A549 (cell line): ENCODE results near the gene CS. TPM values are rescaled to one million over a fixed set of nuclear protein-coding genes. Genes with fewer than 3 reads are reported as not detected.

Source experiments
- ATAC-seq, 2 experiments: fragments of 200-7000 bp in 1 of 2; fragments of >200 bp in 1 of 2; cut with Nextera tagmentation in 1 of 2; cut with Tn5 transposase in 1 of 2; 3 replicates each; pipeline versions ENCODE4 v1.8.0 to v1.9.1; 2018 to 2020; ENCODE audit warnings: mild to moderate bottlenecking in 1 of 2, moderate library complexity in 1 of 2
- CTCF ChIA-PET: fragments of 300-600 bp; sonication (Branson Sonifier 250); formaldehyde crosslinking; extraction: SDS; loops from one replicate; lab custom pipeline; 2021; ENCODE audit warnings: antibody characterized with exemption, inconsistent platforms; lab: Yijun Ruan, JAX
- POLR2A ChIA-PET: fragments of 350-600 bp; formaldehyde crosslinking; extraction: SDS; loops from one replicate; lab custom pipeline; 2021; ENCODE audit warnings: antibody characterized with exemption, inconsistent platforms; lab: Yijun Ruan, JAX
- DNase-seq, 2 experiments: peaks; one replicate each; pipeline versions ENCODE4 v3.0.0 to v3.0.0-alpha.2; 2011 to 2016; ENCODE audit warnings: low read depth in 1 of 2, low spot score in 1 of 2
- FAIRE-seq: peaks from 2 replicates; lab custom pipeline; 2011; peaks lifted over from hg19 to GRCh38; lab: Jason Lieb, UNC
- H3K27ac ChIP-seq, 2 experiments: fragments of >200 bp; sonication (Bioruptor Twin); formaldehyde crosslinking; 3 replicates each; pipeline ENCODE4 v1.5.1; 2016 to 2017
- H3K4me1 ChIP-seq: fragments of >200 bp; sonication (Bioruptor Twin); formaldehyde crosslinking; 3 replicates; pipeline ENCODE4 v1.6.1; 2016
- H3K4me2 ChIP-seq: fragments of >200 bp; sonication (Bioruptor Twin); formaldehyde crosslinking; 3 replicates; pipeline ENCODE4 v1.6.1; 2016
- H3K4me3 ChIP-seq: fragments of >200 bp; sonication (Bioruptor Twin); formaldehyde crosslinking; 3 replicates; pipeline ENCODE4 v1.5.1; 2016
- H3K9me3 ChIP-seq: fragments of >200 bp; sonication (Bioruptor Twin); formaldehyde crosslinking; 3 replicates; pipeline ENCODE4 v1.6.1; 2016
- CHD2 ChIP-seq: fragments of 150-350 bp; IDR thresholded peaks from 2 replicates; pipeline ENCODE4 v1.6.1; 2014; ENCODE audit warnings: low read length; ENCODE audit not compliant: partially characterized antibody
- EHF ChIP-seq: fragments of 250-450 bp; sonication (Bioruptor Pico); IDR thresholded peaks from 2 replicates; pipeline ENCODE4 v1.5.0; 2020; ENCODE audit warnings: mild to moderate bottlenecking
- EP300 ChIP-seq, 2 experiments: fragments of >200 bp; sonication (Bioruptor Twin); formaldehyde crosslinking; IDR thresholded peaks; 2 replicates in 1 of 2; 3 replicates in 1 of 2; pipeline ENCODE4 v1.6.1; 2016 to 2017
- FOSB ChIP-seq: fragments of 250-450 bp; sonication (Bioruptor Pico); IDR thresholded peaks from 2 replicates; pipeline ENCODE4 v1.5.0; 2020; ENCODE audit warnings: mild to moderate bottlenecking, moderate library complexity
- FOSL2 ChIP-seq, 2 experiments: fragments of 450-650 bp in 1 of 2; fragments of >200 bp in 1 of 2; sonication (Bioruptor Twin) in 1 of 2; formaldehyde crosslinking; IDR thresholded peaks; 2 replicates each; pipeline versions ENCODE4 v1.5.0 to v1.6.1; 2016 to 2020; ENCODE audit warnings: mild to moderate bottlenecking in 1 of 2, moderate library complexity in 1 of 2
- GATA3 ChIP-seq: IDR thresholded peaks from 2 replicates; pipeline ENCODE4 v1.6.1; 2012; ENCODE audit warnings: borderline replicate concordance
- HOXA7 ChIP-seq: fragments of 250-450 bp; sonication (Bioruptor Pico); IDR thresholded peaks from 2 replicates; pipeline ENCODE4 v1.5.0; 2020; ENCODE audit warnings: mild to moderate bottlenecking, moderate library complexity
- HOXB5 ChIP-seq: fragments of 250-450 bp; sonication (Bioruptor Pico); IDR thresholded peaks from 2 replicates; pipeline ENCODE4 v1.5.0; 2020; ENCODE audit warnings: mild to moderate bottlenecking, moderate library complexity
- JUN ChIP-seq, 2 experiments: fragments of >200 bp; sonication (Bioruptor Twin); formaldehyde crosslinking; IDR thresholded peaks; 2 replicates in 1 of 2; 3 replicates in 1 of 2; pipeline ENCODE4 v1.6.1; 2016 to 2017
- KDM1A ChIP-seq: fragments of 200-600 bp; sonication (generic); IDR thresholded peaks from 2 replicates; pipeline ENCODE4 v1.6.1; 2016; ENCODE audit warnings: low read depth, mild to moderate bottlenecking
- MAFK ChIP-seq: fragments of 450-650 bp; IDR thresholded peaks from 2 replicates; pipeline ENCODE4 v1.6.1; 2014; ENCODE audit not compliant: partially characterized antibody
- MAZ ChIP-seq: fragments of 150-350 bp; IDR thresholded peaks from 2 replicates; pipeline ENCODE4 v1.6.1; 2014; ENCODE audit warnings: antibody characterized with exemption, low read depth, low read length, borderline replicate concordance
- MYC ChIP-seq: IDR thresholded peaks from 2 replicates; pipeline ENCODE4 v1.6.1; 2012; ENCODE audit warnings: mild to moderate bottlenecking, inconsistent platforms, low read length, improper control_type of control experiment, borderline replicate concordance
- NFE2L2 ChIP-seq: fragments of 150-350 bp; conservative IDR thresholded peaks from 2 replicates; pipeline ENCODE4 v1.6.1; 2014; ENCODE audit warnings: low read length
- NR3C1 ChIP-seq: fragments of >200 bp; sonication (Bioruptor Twin); formaldehyde crosslinking; IDR thresholded peaks from 3 replicates; pipeline ENCODE4 v1.6.1; 2017
- RCOR1 ChIP-seq: fragments of 150-350 bp; IDR thresholded peaks from 2 replicates; pipeline ENCODE4 v1.6.1; 2014; ENCODE audit warnings: antibody characterized with exemption, low read length, low read depth
- RFX5 ChIP-seq: fragments of 450-650 bp; IDR thresholded peaks from 2 replicates; pipeline ENCODE4 v1.7.1; 2014; ENCODE audit warnings: antibody characterized with exemption, mild to moderate bottlenecking, moderate library complexity
- SMC3 ChIP-seq: fragments of >200 bp; sonication (Bioruptor Twin); formaldehyde crosslinking; IDR thresholded peaks from 3 replicates; pipeline ENCODE4 v1.6.1; 2018; ENCODE audit warnings: inconsistent platforms
- TFCP2L1 ChIP-seq: fragments of 250-450 bp; sonication (Bioruptor Pico); IDR thresholded peaks from 2 replicates; pipeline ENCODE4 v1.5.0; 2021; ENCODE audit warnings: mild to moderate bottlenecking
- ZC3H11A ChIP-seq: fragments of 450-650 bp; IDR thresholded peaks from 2 replicates; pipeline ENCODE4 v1.6.1; 2014; ENCODE audit warnings: antibody characterized with exemption, mild to moderate bottlenecking
- ZNF302 ChIP-seq: fragments of 250-450 bp; sonication (Bioruptor Pico); IDR thresholded peaks from 2 replicates; pipeline ENCODE4 v1.9.0; 2021; ENCODE audit warnings: inconsistent platforms, mild to moderate bottlenecking, moderate library complexity
- WGBS: methylation state at CpG from one replicate; pipeline ENCODE4 v1.1.6; 2017; ENCODE audit errors: missing lambda C conversion rate; 5-methylcytosine and 5-hydroxymethylcytosine counted together
- polyA plus RNA-seq, 4 experiments: library from polyadenylated mRNA; depleted of rRNA in 3 of 4; stranded (reverse); fragments of >200 nt; fragmentation: RNase III in 1 of 4; extraction: RNeasy Plus Mini Kit Qiagen cat#74134 plus additional on column Dnase treatment in 1 of 4; gene quantifications; 2 replicates in 3 of 4; 3 replicates in 1 of 4; pipeline ENCODE4 v1.2.3, GENCODE V29; 2011 to 2017
- TF ChIP-seq, protein P1 (sequence below): fragments of >200 bp; sonication (Bioruptor Twin); formaldehyde crosslinking; IDR thresholded peaks from 3 replicates; pipeline ENCODE4 v1.5.1; 2016
- TF ChIP-seq, protein P2 (sequence below): fragments of 200-600 bp; sonication (generic); IDR thresholded peaks from 2 replicates; pipeline ENCODE4 v1.6.1; 2016; ENCODE audit warnings: antibody characterized with exemption, mild to moderate bottlenecking, moderate library complexity

Gene CS
- polyA plus RNA-seq, 2 of the 4 experiments (the other 2 are of a cell fraction): 146 to 223 TPM

DNA sequence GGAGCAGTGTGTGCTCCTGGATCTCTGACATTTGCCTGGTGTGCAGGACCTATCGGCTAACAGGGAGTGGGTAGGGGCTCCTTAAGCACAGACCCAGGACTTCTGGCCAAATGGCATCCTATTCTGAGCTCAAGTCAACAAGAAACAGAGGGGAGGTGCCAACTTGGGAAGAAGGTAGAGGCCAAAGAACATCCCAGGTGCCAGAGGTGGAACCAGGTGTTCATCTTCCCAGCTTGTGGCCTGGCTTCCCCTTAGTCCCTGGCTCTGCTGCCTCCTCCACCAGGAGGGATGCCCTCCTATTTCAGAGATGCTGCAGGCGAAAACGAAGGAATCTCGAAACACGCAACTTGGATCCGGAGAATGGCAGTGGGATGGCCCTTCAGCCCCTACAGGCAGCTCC, 64.0 kb downstream of the CS start:
- WGBS: 98% methylated on average over 6 of the region's 6 CpGs
- ChIA-PET CTCF (interaction anchor here (1.1 to 7.0 kb wide), 6 partner anchors 8 to 31 kb away, joined by 3 to 69 read pairs (median 4); partner anchors contain the start of genes ANKRD52 and COQ10A), POLR2A (interaction anchor here (1.2 kb wide), 1 partner anchor 14 kb away, joined by 4 read pairs; the partner anchor contains the start of gene RNF41)
- no peak overlapping the region for H3K4me2 ChIP-seq
- H3K4me1 ChIP-seq: no peaks in the 10 kb centered on the region
- ATAC-seq (no peak), FAIRE-seq (no peak), DNase-seq (no peak)
- TF ChIP-seq RFX5 (no peak), MYC (no peak), TFCP2L1 (CRISPR knock-in tag) (no peak), RCOR1 (no peak), KDM1A (no peak), EHF (CRISPR knock-in tag) (no peak), FOSB (no peak), NFE2L2 (no peak), JUN (IDR thresholded peaks at IDR 0.05) (no peak), MAZ (no peak), ZNF302 (no peak), CHD2 (no peak)
- no peak overlapping the region for H3K27ac ChIP-seq
- no peaks in the 10 kb centered on the region for H3K9me3 ChIP-seq
- H3K4me3 ChIP-seq: no peak overlapping the region

DNA sequence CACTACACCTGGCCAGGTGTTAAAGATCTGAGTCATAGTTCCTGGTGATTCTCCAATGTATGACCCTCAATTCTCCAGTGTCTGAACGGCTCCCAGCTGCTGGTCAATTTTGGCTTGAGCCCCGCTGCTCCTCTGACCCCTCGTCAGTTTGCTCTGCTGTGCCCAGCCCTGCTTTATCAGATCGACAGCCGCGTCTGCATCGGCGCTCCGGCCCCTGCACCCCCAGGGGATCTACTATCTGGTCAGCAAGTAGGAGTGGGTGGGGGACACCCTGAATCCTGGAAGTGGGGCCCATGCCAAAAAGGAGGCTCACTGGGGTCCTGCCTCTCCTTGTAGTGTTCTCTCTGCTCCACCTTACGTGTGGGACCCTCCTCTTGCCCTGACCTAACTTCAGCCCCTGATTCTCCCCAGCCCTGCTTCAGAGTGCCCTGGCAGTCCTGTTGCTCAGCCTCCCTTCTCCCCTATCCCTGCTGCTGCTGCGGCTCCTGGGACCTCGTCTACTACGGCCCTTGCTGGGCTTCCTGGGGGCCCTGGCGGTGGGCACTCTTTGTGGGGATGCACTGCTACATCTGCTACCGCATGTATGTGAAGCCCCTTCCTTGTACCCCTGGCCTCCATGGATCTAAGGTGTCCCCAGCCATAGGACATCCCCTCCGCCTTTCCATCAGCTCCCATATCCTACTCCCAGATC, 65.2 kb downstream of the CS start:
- Histone ChIP-seq H3K4me2 (no peak overlapping the region), H3K9me3 (no peaks in the 10 kb centered on the region), H3K4me3 (no peak overlapping the region), H3K4me1 (peaks cover 8% of the 10 kb centered on the region), H3K27ac (no peak overlapping the region)
- WGBS: 94% methylated on average over 16 of the region's 16 CpGs
- ChIA-PET POLR2A (no interaction called here), CTCF (interaction anchor here (0.9 to 7.0 kb wide), 9 partner anchors 9 to 131 kb away, joined by 3 to 69 read pairs (median 7); partner anchors contain the start of genes ANKRD52 and SMARCC2)
- FAIRE-seq (no peak), DNase-seq (no peak), ATAC-seq (peak; percentile 3 to 7; a peak in 2 of 6 replicates)
- TF ChIP-seq EP300 (IDR thresholded peaks at IDR 0.05) (no peak), RFX5 (no peak), FOSL2 (IDR thresholded peaks at IDR 0.05) (no peak), FOSL2 (CRISPR knock-in tag; IDR thresholded peaks at IDR 0.05) (no peak), NR3C1 (no peak), ZC3H11A (no peak), CHD2 (no peak), HOXA7 (CRISPR knock-in tag) (no peak), GATA3 (no peak), JUN (IDR thresholded peaks at IDR 0.05) (no peak), SMC3 (no peak), MAFK (no peak)
- TF ChIP-seq, protein P1, sequence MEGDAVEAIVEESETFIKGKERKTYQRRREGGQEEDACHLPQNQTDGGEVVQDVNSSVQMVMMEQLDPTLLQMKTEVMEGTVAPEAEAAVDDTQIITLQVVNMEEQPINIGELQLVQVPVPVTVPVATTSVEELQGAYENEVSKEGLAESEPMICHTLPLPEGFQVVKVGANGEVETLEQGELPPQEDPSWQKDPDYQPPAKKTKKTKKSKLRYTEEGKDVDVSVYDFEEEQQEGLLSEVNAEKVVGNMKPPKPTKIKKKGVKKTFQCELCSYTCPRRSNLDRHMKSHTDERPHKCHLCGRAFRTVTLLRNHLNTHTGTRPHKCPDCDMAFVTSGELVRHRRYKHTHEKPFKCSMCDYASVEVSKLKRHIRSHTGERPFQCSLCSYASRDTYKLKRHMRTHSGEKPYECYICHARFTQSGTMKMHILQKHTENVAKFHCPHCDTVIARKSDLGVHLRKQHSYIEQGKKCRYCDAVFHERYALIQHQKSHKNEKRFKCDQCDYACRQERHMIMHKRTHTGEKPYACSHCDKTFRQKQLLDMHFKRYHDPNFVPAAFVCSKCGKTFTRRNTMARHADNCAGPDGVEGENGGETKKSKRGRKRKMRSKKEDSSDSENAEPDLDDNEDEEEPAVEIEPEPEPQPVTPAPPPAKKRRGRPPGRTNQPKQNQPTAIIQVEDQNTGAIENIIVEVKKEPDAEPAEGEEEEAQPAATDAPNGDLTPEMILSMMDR: no peak

DNA sequence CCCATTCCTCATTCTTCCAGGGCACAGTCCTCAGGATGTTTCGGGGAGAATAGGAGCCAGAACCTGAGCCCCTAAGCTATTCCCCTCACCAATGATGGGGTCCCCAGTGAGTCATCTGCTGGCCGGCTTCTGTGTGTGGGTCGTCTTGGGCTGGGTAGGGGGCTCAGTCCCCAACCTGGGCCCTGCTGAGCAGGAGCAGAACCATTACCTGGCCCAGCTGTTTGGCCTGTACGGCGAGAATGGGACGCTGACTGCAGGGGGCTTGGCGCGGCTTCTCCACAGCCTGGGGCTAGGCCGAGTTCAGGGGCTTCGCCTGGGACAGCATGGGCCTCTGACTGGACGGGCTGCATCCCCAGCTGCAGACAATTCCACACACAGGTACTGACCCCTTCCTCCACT, 68.9 kb downstream of the CS start:
- FAIRE-seq: no peak
- no peak for DNase-seq
- no peak overlapping the region for H3K27ac ChIP-seq
- no peak for ATAC-seq
- no peaks in the 10 kb centered on the region for H3K9me3 ChIP-seq
- ChIA-PET CTCF (interaction anchor here (0.9 to 7.0 kb wide), 7 partner anchors 9 to 113 kb away, joined by 3 to 69 read pairs (median 4); partner anchors contain the start of genes ANKRD52, COQ10A, RNF41 and SMARCC2), POLR2A (interaction anchor here (1.9 kb wide), 1 partner anchor 9 kb away, joined by 6 read pairs; the partner anchor contains the start of gene RNF41)
- TF ChIP-seq, protein P2, sequence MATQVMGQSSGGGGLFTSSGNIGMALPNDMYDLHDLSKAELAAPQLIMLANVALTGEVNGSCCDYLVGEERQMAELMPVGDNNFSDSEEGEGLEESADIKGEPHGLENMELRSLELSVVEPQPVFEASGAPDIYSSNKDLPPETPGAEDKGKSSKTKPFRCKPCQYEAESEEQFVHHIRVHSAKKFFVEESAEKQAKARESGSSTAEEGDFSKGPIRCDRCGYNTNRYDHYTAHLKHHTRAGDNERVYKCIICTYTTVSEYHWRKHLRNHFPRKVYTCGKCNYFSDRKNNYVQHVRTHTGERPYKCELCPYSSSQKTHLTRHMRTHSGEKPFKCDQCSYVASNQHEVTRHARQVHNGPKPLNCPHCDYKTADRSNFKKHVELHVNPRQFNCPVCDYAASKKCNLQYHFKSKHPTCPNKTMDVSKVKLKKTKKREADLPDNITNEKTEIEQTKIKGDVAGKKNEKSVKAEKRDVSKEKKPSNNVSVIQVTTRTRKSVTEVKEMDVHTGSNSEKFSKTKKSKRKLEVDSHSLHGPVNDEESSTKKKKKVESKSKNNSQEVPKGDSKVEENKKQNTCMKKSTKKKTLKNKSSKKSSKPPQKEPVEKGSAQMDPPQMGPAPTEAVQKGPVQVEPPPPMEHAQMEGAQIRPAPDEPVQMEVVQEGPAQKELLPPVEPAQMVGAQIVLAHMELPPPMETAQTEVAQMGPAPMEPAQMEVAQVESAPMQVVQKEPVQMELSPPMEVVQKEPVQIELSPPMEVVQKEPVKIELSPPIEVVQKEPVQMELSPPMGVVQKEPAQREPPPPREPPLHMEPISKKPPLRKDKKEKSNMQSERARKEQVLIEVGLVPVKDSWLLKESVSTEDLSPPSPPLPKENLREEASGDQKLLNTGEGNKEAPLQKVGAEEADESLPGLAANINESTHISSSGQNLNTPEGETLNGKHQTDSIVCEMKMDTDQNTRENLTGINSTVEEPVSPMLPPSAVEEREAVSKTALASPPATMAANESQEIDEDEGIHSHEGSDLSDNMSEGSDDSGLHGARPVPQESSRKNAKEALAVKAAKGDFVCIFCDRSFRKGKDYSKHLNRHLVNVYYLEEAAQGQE: no peak
- TF ChIP-seq FOSL2 (IDR thresholded peaks at IDR 0.05) (no peak), FOSL2 (CRISPR knock-in tag; IDR thresholded peaks at IDR 0.05) (no peak), FOSB (no peak), HOXB5 (CRISPR knock-in tag) (no peak), EP300 (IDR thresholded peaks at IDR 0.05) (no peak), GATA3 (no peak)
- no peak overlapping the region for H3K4me3 ChIP-seq
- H3K4me1 ChIP-seq: peaks cover 9% of the 10 kb centered on the region
- no peak overlapping the region for H3K4me2 ChIP-seq
- WGBS: 81% methylated on average over 10 of the region's 11 CpGs
